Measurements from ENCODE around the gene IL20RB.
"Not testable (repeated sequence)": the region's sequence is repeated elsewhere in the genome, so short reads cannot be mapped to it uniquely, and the experiment has no call there.

Gene IL20RB

DNA sequence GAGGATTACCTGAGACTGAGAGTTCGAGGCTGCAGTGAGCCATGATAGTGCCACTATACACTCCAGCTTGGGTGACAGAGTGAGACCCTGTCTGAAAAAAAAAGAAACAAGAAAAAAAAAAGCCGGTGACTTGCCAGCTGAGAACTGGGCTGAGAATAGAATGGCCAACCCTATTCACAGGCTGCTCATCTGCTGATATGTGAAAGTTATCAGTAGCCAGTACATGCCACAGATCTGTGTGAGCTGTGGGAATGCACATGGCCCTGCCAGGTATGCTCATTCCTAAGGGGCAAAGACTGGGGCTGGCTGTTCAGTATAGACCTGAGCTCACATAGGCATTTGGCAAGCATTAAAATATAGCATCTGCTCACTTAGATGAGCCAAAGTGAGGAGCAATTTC, 30.9 kb downstream of the IL20RB start:
- DNase-seq = no peak

DNA sequence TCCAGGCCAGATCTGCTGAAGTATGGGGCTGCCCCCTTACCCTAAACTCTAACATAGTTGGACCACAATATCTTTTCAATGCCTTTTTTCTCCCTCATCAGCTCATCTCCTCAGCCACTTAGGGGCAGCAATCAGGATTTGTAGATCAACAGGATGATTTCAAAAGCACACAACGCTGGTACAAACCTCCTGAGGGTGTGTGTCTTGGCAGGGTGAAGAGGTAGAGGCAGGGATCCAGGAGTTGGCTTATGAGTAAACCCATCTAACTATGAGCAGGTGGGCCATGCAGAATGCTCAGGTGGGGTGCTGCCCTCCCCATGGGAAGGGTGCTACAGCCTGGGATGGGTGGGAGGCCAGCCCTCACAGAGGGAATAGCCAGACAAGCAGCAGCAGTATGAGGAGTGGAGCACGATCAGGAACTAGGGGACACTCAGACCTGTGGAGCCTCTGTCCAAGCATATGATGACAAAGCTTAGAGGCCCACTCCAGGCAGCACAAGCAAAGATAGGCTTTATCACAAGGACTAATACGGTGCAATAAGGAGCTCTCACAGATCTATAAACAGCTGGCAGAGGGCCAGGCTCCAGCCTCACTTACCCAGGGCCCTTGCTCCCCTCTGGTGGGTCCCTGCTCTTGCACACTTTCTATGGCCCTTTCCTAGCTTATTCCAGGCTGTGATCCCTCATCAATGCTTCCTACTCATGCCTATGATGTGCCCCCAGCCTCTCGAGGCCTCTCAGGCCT, 32.2 kb downstream of the IL20RB start:
- no peak for DNase-seq

DNA sequence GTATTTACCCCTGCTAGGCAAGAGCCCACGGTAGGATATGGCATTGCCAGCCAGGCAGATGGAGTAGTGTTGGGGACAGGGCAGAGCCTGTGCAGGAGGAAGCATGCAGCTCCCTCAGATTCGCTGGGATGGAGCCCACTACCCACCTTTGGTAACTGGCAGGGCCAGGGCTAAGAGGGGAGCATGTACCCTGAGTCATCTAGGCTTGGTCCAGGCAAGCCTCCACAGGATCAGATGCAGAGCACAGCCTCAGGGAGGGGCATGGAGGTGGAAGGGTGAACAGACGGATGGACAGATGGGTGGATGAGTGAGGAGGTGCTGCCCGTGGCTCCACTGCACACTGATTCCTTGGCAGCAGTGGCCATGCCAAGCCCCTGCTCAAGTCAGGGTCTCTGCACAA, 33.0 kb downstream of the IL20RB start:
- DNase-seq = no peak

DNA sequence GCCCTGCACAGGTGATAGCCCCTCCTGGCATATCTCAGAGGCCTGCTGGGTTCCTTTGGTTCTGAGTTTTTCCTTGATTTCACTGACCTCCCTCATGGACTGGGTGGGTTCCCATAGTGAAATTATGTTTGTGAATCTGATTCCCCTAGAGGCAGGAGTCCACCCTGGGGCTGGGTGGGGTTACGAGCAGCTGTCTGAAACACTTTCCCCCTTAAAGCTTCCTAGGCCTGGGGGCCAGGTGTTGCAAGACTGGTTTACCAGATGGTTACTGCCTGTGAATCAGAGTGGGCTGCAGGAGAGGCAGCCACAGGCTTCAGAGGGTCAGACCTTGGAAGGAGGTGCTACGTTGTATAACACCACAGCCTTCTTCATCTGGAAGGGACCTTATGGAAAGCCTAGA, 34.3 kb downstream of the IL20RB start:
- DNase-seq = no peak

DNA sequence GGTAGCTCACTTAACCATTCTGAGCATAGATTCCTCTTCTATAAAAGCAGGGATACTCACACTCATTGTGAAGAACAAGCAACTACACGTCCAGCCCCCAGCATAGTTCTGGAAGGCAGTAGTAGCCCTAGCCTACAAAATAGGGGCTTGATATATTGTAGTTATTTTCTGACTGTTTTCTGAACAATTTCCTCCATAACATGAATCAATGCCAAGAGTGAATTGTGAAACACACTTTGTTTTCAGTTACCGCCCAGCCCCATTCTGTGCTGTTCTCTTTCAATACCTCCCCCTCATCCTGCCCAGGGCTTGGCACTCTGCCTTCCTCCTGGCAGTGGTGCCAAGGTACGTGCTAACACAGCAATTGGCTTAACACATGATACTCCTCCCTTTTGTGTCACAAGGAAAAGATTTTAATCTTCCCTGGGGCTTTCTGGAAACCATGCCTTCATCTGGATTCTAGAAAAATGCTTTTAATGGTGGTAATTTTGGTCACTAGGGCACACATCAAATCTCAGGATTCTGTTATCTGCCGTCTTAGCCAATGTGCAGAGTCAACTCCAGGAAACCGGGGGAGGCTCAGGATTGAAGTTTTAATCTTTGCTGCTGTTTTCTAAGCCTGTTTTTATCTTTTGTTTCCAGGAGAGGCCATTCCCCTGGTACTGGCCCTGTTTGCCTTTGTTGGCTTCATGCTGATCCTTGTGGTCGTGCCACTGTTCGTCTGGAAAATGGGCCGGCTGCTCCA, 37.2 kb downstream of the IL20RB start:
- DNase-seq = no peak

DNA sequence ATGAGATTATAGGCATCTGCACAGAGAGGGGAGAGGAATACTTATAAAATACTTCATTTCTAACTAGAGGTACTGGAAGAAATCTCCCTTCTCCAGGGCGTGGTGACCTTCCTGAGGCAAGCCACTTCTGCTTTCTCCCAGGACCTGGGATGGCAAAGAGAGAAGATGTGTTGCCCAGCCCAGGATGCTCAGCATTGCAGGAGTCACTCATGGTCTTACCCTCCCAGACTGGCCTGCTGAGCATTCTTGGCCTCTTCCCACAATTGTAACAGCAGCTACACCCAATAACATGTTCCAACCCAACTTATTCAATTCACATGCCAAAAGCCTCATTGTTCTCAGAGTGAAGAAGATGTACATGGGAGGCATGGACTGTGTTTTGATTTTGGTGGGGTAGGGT, 37.9 kb downstream of the IL20RB start:
- DNase-seq = no peak

DNA sequence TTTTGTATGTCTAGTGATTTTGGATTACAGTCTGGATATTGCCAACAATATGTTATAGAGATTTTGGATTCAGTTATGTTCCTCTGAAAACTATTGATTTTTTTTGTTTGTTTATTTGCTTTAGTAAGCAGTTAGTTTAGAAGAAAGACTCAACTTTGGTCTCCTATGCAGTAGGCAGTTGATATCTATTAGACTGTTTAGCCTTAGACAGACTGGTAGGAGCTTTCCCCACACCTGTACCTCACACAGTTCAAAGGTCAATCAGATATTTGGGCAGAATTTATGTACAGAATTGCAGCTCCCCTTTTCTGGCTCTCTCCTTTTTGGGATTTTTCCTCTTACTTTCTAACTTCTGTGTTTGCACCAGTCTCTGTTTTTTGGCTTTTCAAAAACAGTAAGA, 42.3 kb downstream of the IL20RB start:
- DNase-seq = no peak

DNA sequence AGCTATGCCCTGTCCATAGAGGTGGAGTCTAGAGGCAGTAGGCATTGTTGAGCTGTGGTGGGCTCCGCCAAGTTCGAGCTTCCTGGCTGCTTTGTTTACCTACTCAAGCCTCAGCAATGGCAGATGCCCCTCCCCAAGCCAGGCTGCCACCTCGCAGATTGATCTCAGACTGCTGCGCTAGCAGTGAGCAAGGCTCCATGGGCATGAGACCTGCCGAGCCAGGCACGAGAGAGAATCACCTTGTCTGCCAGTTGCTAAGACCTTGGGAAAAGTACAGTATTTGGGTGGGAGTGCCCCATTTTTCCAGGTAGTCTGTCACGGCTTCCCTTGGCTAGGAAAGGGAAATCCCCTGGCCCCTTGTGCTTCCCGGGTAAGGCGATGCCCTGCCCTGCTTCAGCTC, 49.6 kb downstream of the IL20RB start:
- not testable (repeated sequence) for DNase-seq

DNA sequence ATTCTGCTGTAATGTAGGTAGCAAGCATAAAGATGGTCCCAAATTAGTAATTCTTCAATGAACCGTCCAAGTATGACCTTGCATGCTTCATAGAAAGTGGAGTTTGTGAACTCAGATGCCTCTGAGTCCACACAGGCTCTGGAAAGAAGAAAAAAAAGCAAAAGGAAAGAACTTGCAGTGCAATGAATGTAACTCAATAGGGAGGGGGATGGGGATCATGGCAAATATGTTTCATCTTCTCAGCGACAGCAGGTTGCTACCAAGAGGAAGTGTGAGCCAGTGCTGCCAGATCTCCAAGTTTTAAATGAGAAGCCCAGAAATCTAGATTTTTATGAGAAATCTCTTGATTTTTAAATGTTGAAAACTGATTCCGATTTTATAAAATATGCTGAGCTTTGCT, 50.3 kb downstream of the IL20RB start:
- DNase-seq = no peak

DNA sequence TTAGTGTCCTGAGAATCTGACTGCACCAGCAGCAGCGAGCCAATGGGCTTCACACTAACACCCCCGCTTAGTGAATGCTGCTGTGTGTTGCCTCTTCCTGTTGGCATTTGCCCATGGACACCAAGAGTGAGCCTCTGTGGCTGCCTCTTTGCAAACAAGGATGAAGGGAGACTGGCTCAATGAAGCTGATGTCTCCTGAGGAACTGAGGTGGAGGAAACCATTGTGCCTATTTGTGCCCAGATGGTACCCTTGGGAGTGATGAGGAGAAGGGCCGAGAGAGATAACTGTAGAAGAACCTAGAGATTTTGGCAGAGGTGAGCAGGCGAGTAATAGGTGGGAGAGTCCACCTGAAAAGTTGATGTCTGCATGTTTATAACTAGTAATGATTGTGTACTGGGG, 51.2 kb downstream of the IL20RB start:
- DNase-seq = no peak

DNA sequence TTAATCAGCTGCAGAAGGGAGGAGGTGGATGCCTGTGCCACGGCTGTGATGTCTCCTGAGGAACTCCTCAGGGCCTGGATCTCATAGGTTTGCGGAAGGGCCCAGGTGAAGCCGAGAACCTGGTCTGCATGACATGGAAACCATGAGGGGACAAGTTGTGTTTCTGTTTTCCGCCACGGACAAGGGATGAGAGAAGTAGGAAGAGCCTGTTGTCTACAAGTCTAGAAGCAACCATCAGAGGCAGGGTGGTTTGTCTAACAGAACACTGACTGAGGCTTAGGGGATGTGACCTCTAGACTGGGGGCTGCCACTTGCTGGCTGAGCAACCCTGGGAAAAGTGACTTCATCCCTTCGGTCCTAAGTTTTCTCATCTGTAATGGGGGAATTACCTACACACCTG, 52.4 kb downstream of the IL20RB start:
- DNase-seq = no peak

DNA sequence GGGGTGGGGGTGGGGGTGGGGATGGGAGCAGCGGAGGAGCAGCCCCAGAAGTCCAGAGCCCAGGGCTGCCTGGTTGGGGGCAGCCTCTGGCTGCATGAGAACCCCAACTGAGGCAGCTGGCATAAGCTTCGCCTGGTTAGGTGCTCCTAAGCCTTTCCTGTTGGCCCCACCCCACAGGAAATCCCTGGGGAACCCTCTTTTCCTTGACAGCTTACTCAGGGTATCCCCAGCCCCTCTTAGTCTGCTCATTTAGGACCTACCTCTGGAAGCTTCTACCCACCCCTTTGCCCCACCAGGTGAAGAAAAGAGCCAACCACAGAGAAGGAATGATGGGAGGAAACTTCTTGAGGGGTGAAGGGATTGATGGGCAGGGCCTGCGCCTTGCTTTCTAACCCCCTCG, 53.4 kb downstream of the IL20RB start:
- DNase-seq = no peak

DNA sequence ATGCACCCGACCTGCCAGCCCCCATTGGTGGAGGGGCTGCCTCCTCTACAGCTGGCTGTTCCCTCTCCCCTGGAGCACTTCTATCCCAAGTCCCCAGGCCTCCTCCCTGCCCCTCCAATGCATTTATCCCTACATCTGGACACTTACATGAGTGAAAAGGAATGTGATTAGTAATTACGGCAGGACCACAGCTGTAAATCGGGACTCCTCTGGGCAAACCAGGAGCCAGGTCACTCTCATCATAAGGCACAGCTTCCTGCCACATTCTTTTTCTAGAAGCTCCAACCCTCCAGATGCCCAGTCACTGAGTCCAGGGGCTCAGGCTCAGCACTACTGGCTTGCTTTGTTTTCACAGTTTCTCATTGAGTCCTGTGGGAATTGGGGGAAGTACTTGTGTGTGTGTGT, 54.3 kb downstream of the IL20RB start:
- DNase-seq = no peak

DNA sequence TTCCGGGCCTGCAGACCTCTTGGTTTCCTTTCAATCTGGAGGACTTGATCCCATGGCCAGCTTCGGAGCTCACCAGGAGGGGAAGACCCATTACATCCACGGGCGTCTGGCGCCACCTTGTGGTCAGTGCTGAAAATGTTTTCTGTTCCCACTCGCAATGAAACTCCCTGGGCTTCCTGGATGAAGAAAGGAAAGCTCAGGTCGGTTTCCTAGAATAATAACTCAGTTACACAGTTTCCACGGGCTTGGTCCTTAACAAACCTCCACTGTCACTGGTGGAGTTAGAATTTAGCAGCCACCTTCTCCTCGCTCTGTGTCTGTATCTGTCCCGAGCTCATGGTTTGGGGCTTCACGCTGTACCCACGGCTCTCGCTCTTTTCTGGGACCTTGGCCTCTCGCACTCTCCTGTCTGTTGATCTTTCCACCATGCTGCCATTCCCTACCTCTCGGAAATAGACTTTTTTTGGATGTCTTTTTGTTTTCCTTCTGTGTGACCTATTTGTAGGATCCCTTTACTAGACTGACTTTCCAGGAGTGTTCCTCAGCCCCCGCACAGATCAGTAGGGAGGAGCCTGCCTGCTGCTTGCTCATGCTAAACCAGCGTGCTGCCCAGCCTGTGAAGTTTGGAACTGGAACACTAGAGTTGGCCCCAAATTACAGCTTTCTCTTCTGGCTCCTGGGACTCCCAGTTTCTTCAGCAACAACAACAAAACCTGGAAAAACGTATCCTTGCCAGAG, 56.3 kb downstream of the IL20RB start:
- DNase-seq = peak; percentile 80 to 83

DNA sequence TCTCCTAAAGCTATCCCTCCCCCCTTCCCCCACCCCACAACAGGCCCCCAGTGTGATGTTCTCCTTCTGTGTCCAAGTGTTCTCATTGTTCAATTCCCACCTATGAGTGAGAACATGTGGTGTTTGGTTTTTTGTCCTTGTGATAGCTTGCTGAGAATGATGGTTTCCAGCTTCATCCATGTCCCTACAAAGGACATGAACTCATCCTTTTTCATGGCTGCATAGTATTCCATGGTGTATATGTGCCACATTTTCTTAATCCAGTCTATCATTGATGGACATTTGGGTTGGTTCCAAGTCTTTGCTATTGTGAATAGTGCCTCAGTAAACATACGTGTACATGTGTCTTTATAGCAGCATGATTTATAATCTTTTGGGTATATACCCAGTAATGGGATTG, 59.5 kb downstream of the IL20RB start:
- not testable (repeated sequence) for DNase-seq

DNA sequence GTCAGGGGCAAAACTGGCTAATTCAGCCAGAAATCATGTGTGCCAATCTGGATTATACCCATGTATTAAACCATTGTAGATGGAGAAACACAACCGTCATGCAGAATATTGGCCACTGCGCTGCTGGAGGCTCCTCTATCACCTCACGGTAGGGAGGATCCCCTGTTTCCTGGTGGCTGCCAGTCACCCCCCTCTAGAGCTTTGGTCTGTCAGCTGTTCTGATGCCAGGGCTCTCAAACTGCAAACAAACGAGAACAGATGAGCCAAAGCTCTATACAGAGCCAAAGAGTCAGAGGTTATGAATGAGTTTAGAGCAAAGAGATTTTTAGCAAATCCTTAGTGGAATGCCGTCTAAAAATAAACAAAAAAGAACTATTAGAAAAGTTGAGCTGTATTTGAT, 62.5 kb downstream of the IL20RB start:
- no peak for DNase-seq

DNA sequence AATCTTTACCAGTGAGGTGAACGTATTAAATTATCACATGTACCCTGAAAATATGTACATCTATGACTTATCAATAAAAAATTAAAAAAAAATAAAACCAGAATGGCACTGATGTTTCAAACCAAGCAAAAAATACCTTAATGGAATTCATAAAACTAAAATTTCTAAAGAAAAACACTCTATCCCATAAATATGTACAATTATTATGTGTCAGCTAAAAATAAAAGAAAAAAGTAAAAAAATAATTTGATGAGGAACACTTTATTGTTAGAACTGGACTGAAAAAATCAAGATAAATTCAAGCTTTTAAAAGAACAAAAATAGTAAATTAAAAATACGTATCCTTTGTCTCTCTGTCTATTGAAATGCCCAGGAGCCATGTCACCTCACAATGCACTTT, 63.1 kb downstream of the IL20RB start:
- DNase-seq = no peak

DNA sequence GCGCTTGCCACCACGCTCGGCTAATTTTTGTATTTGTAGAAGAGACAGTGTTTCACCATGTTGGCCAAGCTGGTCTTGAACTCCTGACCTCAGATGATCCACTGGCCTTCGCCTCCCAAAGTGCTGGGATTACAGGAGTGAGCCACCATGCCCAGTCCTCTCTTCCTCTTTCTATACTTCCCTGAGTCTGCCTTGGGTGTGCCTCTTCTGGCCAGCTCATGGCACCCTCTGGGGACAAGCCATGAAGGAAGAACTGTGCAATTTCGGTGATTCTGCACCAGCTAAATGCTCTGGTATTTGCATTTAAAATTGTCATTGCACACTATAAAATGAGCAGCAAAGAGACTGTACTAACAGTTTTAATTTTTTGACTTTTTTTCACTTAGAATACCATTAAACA, 66.6 kb downstream of the IL20RB start:
- DNase-seq = no peak

DNA sequence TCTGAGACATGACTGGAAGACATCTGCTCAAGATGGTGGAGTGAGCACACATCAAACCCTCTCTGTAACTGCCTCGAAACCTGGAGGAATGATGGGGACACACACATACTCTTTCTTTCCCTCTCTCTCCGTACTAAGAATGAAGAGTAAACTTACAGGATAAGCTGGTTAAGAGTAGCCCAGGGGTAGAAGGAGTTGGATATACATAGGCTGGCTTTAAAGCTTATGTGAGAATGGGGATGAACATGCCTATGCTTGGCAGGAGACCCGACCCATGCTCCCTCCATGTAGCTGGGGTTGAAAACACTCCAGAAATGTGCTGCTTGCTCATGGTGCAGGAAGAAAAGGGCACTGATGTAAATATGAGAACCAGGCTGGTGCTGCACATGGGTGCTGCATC, 68.9 kb downstream of the IL20RB start:
- DNase-seq = no peak

DNA sequence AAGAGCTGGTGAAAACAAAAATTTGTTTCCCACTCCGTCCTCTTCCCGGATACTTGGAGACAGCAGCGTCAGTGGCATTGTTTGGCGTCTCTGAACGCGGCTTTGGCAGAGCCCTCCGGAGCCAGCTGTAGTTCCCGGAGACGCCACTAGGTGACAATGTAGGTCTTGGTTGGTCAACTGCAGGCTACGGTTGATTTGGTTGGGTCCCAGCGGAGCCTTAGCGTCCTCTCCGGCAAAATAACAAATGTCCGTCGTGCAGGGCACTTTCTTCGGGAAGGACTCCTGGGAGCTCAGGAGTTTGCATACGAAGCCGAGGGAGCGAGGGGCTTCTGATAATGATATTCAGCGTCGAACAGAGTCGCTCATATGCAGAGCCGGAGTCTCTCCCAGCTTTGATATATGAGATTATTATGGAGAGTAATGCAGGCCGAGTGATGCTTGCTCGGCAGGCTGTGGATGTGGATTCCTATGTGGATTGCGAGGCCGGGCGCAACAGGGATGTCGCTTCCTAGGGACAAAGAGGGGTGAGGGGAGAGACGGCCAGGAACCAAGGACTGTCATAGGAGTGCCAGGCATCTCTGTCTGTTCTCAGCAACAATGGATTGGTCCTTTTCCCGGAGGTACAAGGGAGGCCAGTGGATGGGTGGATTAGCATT, 74.8 kb downstream of the IL20RB start:
- DNase-seq = peak; percentile 59 to 63

DNA sequence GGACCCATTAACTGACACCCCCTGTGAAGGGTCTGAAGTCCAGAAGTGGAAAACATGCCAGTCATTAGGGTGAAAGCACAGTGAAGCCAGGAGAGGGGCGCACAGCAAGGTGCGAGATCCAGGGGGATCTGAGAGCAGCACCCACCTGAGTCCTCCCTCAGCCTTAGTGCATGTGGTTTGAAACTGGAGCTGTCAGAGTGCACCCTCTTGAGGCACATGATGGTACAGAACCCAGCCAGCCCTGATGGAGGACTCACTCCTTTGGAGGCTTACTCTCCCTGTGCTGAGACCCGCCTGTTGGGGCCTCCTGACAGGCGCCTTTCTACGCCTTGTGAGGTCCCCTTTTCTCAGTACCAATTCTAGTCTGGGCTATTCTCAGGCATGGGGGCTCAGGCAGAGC, 77.8 kb downstream of the IL20RB start:
- DNase-seq = no peak

DNA sequence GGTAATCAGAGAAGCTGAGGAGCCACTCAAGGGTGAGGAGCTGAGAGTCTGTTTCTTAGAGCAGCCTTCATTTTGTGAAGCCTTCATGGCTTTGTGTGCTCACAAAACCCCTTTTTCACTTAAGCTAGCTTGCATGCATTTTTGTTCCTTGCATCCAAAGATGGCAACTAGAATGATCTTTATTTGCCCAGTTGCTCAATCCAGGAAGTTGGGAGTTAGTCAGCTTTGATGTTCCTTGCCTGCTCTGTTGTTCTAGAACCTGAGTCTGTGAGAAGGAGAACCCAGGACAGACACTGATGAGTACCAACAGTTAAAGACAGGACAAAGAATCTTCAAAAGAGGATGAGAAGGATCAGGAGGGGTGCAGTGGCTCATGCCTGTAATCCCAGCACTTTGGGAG, 81.8 kb downstream of the IL20RB start:
- no peak for DNase-seq

DNA sequence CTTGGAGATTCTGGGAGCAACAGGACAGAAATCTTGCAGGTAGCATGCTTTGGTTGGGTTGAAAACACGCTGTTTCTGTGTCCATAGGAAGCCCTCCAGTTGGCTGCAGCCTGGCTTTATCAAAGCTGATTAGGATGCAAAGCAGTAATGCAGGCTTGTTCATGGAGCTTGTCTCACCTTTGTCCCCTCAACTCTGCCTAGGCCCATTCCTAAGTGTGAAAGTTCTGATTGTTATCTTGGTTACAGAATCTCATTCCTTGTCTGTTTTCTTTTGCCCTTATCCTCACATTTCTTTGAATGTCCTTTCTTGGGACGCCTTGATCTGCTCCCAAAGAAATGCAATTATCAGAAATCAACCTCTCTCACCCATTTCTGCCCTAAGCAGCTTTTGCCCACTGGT, 83.5 kb downstream of the IL20RB start:
- DNase-seq = no peak

DNA sequence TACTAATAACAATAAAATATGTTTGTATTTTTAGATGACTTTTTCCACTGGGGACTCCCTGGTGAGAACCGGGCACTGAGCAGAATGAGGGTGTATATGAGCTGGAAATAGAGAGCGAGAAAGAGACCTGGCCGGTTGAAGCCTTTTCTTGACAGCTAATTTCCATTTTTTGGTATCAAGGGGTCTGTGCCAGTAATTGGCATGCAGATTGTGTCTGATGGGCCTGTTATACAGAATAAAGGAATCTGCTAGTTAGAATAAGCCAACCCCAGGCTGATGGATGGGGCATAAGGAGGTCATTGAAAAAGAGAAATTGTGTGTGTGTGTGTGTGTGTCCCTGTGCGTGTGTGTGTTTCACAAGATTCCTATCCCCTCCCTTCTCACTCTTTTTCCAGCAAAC, 83.9 kb downstream of the IL20RB start:
- no peak for DNase-seq

Measured in CD4-positive, alpha-beta T cell treated with Interleukin-1 beta for 1 hour (primary cell).